Measurements from ENCODE around the gene ZNF521. TPM values are rescaled to one million over a fixed set of nuclear protein-coding genes. Genes with fewer than 3 reads are reported as not detected.

ZNF521 gene
- total RNA-seq, 4 donors from 2014 or later: 28.2 to 67.3 (median 53.1) TPM

DNA sequence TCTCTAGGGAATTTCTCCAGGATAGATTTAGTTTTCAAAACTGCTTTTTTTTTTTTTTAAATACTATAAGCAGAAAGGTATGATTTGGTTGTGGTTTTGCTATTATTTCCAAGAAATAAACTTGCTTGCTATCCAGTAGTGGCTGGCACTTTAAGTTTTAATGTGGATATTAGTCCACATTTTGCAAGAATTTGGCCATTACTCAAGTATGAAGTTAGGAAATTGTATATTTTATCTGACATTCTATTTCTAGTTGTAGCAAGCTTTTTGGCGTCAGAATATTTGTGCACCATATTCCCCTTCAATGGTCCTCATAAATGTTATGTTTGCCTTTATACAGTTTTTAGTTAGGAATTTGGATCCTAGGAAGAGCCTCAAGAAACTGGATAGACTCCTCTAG is 226.3 kb downstream of the ZNF521 start:
- Histone ChIP-seq H3K4me3 (replicated peaks in 1 of 3) (no peak overlapping the region), H3K4me1 (no peaks in the 10 kb centered on the region), H3K36me3 (no peaks in the 10 kb centered on the region), H3K27me3 (no peaks in the 10 kb centered on the region), H3K27ac (no peak overlapping the region), H3K9me3 (no peaks in the 10 kb centered on the region)
- intact Hi-C loops (cut with DNase I): no loop called here
- DNase-seq: no peak
- 85 to 96% methylated on average over 1 of the region's 1 CpG for WGBS, 2 donors
- TF ChIP-seq POLR2A (IDR thresholded peaks at IDR 0.05): no peak
- TF ChIP-seq, protein P1, sequence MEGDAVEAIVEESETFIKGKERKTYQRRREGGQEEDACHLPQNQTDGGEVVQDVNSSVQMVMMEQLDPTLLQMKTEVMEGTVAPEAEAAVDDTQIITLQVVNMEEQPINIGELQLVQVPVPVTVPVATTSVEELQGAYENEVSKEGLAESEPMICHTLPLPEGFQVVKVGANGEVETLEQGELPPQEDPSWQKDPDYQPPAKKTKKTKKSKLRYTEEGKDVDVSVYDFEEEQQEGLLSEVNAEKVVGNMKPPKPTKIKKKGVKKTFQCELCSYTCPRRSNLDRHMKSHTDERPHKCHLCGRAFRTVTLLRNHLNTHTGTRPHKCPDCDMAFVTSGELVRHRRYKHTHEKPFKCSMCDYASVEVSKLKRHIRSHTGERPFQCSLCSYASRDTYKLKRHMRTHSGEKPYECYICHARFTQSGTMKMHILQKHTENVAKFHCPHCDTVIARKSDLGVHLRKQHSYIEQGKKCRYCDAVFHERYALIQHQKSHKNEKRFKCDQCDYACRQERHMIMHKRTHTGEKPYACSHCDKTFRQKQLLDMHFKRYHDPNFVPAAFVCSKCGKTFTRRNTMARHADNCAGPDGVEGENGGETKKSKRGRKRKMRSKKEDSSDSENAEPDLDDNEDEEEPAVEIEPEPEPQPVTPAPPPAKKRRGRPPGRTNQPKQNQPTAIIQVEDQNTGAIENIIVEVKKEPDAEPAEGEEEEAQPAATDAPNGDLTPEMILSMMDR (IDR thresholded peaks at IDR 0.05): no peak

DNA sequence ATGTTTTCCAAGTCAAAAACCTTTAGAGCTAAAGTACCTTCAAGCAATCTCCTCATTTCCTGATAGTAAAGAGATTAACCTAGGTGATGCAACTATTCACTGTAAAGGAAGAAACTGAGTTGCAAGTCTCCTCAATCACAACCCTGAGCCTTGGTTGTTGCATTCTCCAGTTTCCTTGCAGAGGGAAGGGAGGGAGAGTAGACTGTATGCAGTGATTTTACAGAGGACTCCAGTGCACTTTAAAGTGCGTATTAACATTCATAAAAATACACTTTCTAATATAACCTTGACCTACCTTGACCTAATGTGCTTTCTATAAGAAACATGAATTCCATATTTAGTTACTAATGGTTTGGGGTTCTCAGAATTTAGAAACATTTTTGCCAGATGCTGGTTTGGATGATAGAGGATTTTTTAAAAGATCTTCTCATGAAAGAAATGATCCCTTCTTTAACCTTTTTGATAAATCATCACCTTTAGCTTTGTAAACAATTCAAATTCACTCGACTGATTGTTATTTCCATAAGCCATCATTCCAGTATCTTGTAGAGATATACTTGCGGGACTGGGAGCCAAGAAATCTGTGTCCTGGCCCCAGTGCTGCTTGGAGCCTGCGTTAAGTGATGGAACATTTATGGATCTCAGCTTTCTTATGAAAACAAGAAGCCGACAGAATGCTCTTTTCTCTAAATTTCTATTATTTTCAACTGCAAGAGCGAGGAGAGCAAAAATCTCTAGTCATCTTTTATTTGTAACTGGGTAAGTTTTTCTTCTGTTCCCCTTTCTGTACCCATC is 228.3 kb downstream of the ZNF521 start:
- no peaks in the 10 kb centered on the region for H3K36me3 ChIP-seq
- DNase-seq: no peak
- no peak overlapping the region for H3K4me3 ChIP-seq (replicated peaks in 1 of 3)
- H3K4me1 ChIP-seq: no peaks in the 10 kb centered on the region
- intact Hi-C loops (cut with DNase I): no loop called here
- no peak for TF ChIP-seq POLR2A (IDR thresholded peaks at IDR 0.05)
- TF ChIP-seq, protein P1 (IDR thresholded peaks at IDR 0.05): no peak
- H3K9me3 ChIP-seq: no peaks in the 10 kb centered on the region
- no peaks in the 10 kb centered on the region for H3K27me3 ChIP-seq
- WGBS, 2 donors: 76 to 86% methylated on average over 6 of the region's 6 CpGs
- H3K27ac ChIP-seq: no peak overlapping the region

DNA sequence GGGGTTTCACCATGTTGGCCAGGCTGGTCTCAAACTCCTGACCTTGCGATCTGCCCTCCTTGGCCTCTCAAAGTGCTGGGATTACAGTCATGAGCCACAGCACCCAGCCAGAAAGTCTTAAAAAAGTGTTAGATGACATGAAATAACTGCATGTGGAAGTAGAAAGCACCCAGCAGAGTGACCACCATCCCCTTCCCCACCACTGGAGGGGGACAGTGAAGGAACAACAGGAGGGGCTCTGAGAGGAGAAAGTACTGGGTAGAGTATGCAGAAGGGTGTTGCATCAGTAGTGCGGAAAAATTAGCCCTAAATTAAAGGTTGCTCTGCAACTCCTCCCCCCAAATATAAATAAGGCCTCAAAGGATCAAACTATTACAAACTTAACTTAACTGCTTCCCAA is 230.5 kb downstream of the ZNF521 start:
- no peak for DNase-seq
- Histone ChIP-seq H3K36me3 (no peaks in the 10 kb centered on the region), H3K9me3 (no peaks in the 10 kb centered on the region), H3K4me1 (no peaks in the 10 kb centered on the region), H3K27me3 (no peaks in the 10 kb centered on the region), H3K4me3 (replicated peaks in 1 of 3) (no peak overlapping the region), H3K27ac (no peak overlapping the region)
- intact Hi-C loops (cut with DNase I): no loop called here
- no peak for TF ChIP-seq POLR2A (IDR thresholded peaks at IDR 0.05)
- TF ChIP-seq, protein P1 (IDR thresholded peaks at IDR 0.05): no peak
- 98% methylated on average over 2 of the region's 2 CpGs for WGBS, 2 donors

DNA sequence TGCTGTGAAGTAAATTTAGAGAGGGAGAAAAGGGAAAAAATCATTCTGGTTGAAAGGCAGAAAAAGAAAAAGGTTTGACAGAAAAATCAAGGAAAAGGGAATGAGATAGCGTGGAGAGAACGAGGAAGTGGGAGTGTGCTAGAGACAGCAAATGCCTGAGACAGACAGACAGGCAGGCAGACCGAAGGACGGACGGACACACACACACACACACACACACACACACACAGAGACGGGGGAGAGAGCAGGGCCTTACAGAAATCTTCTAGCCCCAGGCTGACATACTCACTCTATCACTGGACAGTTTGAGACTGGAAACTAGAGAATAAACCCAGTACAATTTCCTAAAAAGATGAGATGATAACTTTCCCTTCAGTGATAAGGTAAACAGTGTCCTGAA is 238.4 kb downstream of the ZNF521 start:
- H3K9me3 ChIP-seq: no peaks in the 10 kb centered on the region
- H3K27me3 ChIP-seq: no peaks in the 10 kb centered on the region
- no peak overlapping the region for H3K4me3 ChIP-seq (replicated peaks in 1 of 3)
- no peak overlapping the region for H3K27ac ChIP-seq
- intact Hi-C loops (cut with DNase I): no loop called here
- TF ChIP-seq POLR2A (IDR thresholded peaks at IDR 0.05): no peak
- TF ChIP-seq, protein P1 (IDR thresholded peaks at IDR 0.05): no peak
- 92 to 93% methylated on average over 6 of the region's 6 CpGs for WGBS, 2 donors
- no peaks in the 10 kb centered on the region for H3K4me1 ChIP-seq
- no peaks in the 10 kb centered on the region for H3K36me3 ChIP-seq
- DNase-seq: no peak

DNA sequence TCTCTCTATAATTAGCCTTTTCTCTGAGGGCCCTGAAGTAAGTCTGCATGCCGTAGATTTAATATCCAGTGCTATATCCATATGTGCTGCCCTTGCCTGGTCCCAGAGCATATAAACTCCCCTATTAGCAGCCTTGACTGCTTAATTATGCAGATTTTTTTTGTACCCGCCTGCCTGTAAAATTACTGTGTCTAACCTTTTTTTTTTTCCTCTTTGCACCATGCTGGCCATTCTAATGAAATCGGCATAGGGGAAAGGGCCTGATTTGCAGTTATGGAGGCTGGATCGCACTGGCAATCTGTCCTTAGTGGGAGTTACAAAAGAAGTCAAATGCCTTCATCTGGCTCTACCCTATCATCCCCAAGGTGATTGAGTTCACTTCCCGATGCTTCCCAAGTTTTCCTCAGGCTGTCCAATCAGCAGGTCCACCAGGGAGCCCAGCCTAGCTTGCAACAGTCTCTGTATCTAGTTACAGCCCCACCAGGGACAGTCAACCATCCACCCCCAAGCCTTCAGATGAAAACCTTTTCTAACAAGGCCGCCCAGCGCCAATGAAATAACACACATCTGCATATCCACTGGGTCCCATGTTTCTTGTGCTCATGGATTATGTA is 239.0 kb downstream of the ZNF521 start:
- intact Hi-C loops (cut with DNase I): no loop called here
- Histone ChIP-seq H3K4me1 (no peaks in the 10 kb centered on the region), H3K4me3 (replicated peaks in 1 of 3) (no peak overlapping the region), H3K27me3 (no peaks in the 10 kb centered on the region), H3K9me3 (no peaks in the 10 kb centered on the region), H3K36me3 (no peaks in the 10 kb centered on the region), H3K27ac (no peak overlapping the region)
- 96% methylated on average over 7 of the region's 7 CpGs for WGBS, 2 donors
- no peak for TF ChIP-seq POLR2A (IDR thresholded peaks at IDR 0.05)
- TF ChIP-seq, protein P1 (IDR thresholded peaks at IDR 0.05): no peak
- no peak for DNase-seq

Data from thyroid gland (tissue), 4 donors.